Measurements from ENCODE around the gene SLC2A14. TPM values are rescaled to one million over a fixed set of nuclear protein-coding genes. Genes with fewer than 3 reads are reported as not detected.

SLC2A14 gene
- total RNA-seq, 1 experiment from 2014 or later: not detected

Other genes with a start within 250 kb of the SLC2A14 start
- gene APOBEC1, start 207.0 kb downstream of the SLC2A14 start, total RNA-seq (2014; rRNA removed; shearing (Covaris generic)): not detected in 2 replicates
- gene GDF3, start 177.1 kb downstream of the SLC2A14 start, total RNA-seq (2014; rRNA removed; shearing (Covaris generic)): not detected in 2 replicates
- gene DPPA3, start 161.5 kb downstream of the SLC2A14 start, total RNA-seq (2014; rRNA removed; shearing (Covaris generic)): not detected in 2 replicates
- not detected in 2 replicates for gene CLEC4C, start 125.5 kb downstream of the SLC2A14 start, total RNA-seq (2014; rRNA removed; shearing (Covaris generic))
- not detected in 2 replicates for gene NANOGNB, start 107.7 kb downstream of the SLC2A14 start, total RNA-seq (2014; rRNA removed; shearing (Covaris generic))
- not detected in 2 replicates for gene NANOG, start 83.5 kb downstream of the SLC2A14 start, total RNA-seq (2014; rRNA removed; shearing (Covaris generic))
- 7.6 and 9.0 TPM in 2 replicates for gene SLC2A3, start 63.3 kb upstream of the SLC2A14 start, total RNA-seq (2014; rRNA removed; shearing (Covaris generic))
- gene FOXJ2, start 159.8 kb upstream of the SLC2A14 start, total RNA-seq (2014; rRNA removed; shearing (Covaris generic)): 4.1 and 5.4 TPM in 2 replicates
- gene C3AR1, start 193.4 kb upstream of the SLC2A14 start, total RNA-seq (2014; rRNA removed; shearing (Covaris generic)): 0.40 and 0.57 TPM in 2 replicates
- gene NECAP1, start 209.4 kb upstream of the SLC2A14 start, total RNA-seq (2014; rRNA removed; shearing (Covaris generic)): 39.2 and 44.4 TPM in 2 replicates